ENCODE results near the gene ING1. TPM values are rescaled to one million over a fixed set of nuclear protein-coding genes. Genes with fewer than 3 reads are reported as not detected.
"Not testable (repeated sequence)": the region's sequence is repeated elsewhere in the genome, so short reads cannot be mapped to it uniquely, and the experiment has no call there.

The ING1 gene
- total RNA-seq, 1 experiment from 2014 or later, result 20.6 TPM

GRCh38 chr13:110715395-110716246 is 2.1 kb downstream of the ING1 start:
- peak; percentile 100 for DNase-seq (ENCODE audit: low spot score)

GRCh38 chr13:110716247-110716515 is 2.7 kb downstream of the ING1 start:
- peak; percentile 30 for DNase-seq (ENCODE audit: low spot score)

- no peak for DNase-seq (ENCODE audit: low spot score)
These were observed 5.7 kb downstream of the ING1 start for GRCh38 chr13:110719036-110719710.

GRCh38 chr13:110722971-110723370 is 9.5 kb downstream of the ING1 start:
- DNase-seq (ENCODE audit: low spot score), result no peak

- no peak for DNase-seq (ENCODE audit: low spot score)
These were observed 10.1 kb downstream of the ING1 start for GRCh38 chr13:110723598-110723997.

- DNase-seq (ENCODE audit: low spot score), result not testable (repeated sequence)
These were observed 12.7 kb downstream of the ING1 start for GRCh38 chr13:110726153-110726552.

GRCh38 chr13:110726726-110727125 is 13.2 kb downstream of the ING1 start:
- DNase-seq (ENCODE audit: low spot score), result no peak

- no peak for DNase-seq (ENCODE audit: low spot score)
These were observed 17.6 kb downstream of the ING1 start for GRCh38 chr13:110731072-110731471.

- no peak for DNase-seq (ENCODE audit: low spot score)
These were observed 21.1 kb downstream of the ING1 start for GRCh38 chr13:110734561-110734960.

- no peak for DNase-seq (ENCODE audit: low spot score)
These were observed 24.1 kb downstream of the ING1 start for GRCh38 chr13:110737555-110737954.

- no peak for DNase-seq (ENCODE audit: low spot score)
These were observed 30.2 kb downstream of the ING1 start for GRCh38 chr13:110743687-110744086.

GRCh38 chr13:110746438-110746837 is 32.9 kb downstream of the ING1 start:
- peak; percentile 31 for DNase-seq (ENCODE audit: low spot score)

- no peak for DNase-seq (ENCODE audit: low spot score)
These were observed 34.8 kb downstream of the ING1 start for GRCh38 chr13:110748271-110748670.

- DNase-seq (ENCODE audit: low spot score), result peak; percentile 71
These were observed 42.7 kb downstream of the ING1 start for GRCh38 chr13:110756219-110756631.

GRCh38 chr13:110757296-110757695 is 43.8 kb downstream of the ING1 start:
- DNase-seq (ENCODE audit: low spot score), result no peak

- no peak for DNase-seq (ENCODE audit: low spot score)
These were observed 44.8 kb downstream of the ING1 start for GRCh38 chr13:110758195-110758805.

- DNase-seq (ENCODE audit: low spot score), result no peak
These were observed 46.2 kb downstream of the ING1 start for GRCh38 chr13:110759710-110760109.

- no peak for DNase-seq (ENCODE audit: low spot score)
These were observed 47.1 kb downstream of the ING1 start for GRCh38 chr13:110760611-110761010.

GRCh38 chr13:110766671-110767430 is 53.4 kb downstream of the ING1 start:
- no peak for DNase-seq (ENCODE audit: low spot score)

- DNase-seq (ENCODE audit: low spot score), result no peak
These were observed 54.0 kb downstream of the ING1 start for GRCh38 chr13:110767476-110767875.

- DNase-seq (ENCODE audit: low spot score), result no peak
These were observed 55.6 kb downstream of the ING1 start for GRCh38 chr13:110769097-110769496.

GRCh38 chr13:110770678-110771077 is 57.2 kb downstream of the ING1 start:
- no peak for DNase-seq (ENCODE audit: low spot score)

All from A172 (cell line).